ENCODE data around the gene OPN1SW.

OPN1SW gene, protein sequence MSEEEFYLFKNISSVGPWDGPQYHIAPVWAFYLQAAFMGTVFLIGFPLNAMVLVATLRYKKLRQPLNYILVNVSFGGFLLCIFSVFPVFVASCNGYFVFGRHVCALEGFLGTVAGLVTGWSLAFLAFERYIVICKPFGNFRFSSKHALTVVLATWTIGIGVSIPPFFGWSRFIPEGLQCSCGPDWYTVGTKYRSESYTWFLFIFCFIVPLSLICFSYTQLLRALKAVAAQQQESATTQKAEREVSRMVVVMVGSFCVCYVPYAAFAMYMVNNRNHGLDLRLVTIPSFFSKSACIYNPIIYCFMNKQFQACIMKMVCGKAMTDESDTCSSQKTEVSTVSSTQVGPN

DNA sequence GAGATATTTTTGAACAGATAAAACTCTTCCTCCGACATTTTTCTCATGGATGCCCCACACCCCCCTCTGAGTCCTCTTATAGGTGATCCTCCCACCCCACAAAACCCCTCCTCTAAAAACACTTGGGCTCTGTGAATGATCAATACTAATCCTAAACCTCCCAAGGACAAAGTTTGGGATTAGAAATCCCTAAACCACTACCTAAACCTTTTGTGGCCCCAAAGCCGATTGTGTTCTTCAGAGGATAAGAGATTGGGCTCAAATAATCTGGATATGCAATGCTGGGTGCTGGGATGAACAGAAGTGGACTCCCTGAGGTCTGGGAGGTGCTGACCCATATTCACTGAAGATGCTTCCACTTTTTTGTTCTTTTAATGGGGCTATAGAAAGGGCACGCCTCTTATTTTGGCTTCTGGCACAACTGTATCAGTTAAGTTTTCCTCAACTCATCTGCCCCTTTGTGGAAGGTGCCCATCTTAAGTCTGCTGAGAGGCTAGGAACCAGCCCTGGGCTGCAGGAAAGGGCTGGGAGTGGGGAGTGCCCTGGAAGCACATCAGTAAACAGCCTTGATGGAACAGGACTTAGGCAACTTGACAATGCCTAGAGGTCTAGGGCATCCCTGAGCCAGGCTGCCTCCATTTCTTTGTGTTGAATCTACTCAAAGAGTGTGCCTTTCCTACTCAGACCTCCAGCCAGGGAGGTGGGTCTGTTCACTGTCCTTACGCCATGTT is at the start of gene OPN1SW:
Gene OPN1SW (minus strand): TSS at position 51 of the 731 bp plus-strand sequence. CDS start 13 bp downstream, at position 38.
- no peak for DNase-seq

DNA sequence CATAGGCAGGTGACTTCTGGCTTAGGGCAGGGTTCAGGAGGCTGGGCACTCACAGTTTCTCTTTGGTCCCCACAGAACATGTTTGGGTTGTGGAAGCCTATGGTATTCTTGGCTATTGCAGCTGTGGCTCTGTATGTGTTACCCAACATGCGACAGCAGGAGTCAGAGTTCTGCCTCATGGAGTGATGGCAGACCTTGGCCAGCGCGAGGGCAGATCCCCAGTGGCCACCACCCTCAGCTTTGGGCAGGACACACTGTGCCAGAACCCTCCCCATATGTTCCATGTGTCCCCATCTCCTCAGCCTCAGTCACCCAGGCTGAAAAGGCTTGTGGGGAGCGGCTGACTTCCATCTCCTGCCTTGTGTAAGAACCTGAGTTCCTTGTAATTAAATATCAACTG is 46.1 kb upstream of the OPN1SW start:
- no peak for DNase-seq

DNA sequence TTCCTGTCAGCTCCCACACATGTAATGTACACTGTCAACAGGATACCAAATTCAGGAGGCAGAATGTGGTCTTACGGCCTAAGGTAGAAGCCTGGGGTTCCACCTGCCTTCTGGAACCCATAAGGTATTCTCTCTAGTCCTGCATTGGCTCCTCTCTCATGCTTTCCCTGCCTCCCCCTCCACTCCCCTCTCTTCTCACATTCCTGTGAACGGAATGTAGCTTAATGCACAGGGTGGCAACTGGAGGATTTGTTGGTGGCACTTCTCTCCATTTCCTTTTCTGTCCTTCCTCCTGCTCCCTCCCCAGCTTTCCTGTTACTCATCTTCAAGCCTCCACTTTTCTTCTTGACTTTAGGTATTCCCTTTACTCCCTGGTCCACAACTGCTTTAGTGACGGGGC is 43.1 kb upstream of the OPN1SW start:
- no peak for DNase-seq

DNA sequence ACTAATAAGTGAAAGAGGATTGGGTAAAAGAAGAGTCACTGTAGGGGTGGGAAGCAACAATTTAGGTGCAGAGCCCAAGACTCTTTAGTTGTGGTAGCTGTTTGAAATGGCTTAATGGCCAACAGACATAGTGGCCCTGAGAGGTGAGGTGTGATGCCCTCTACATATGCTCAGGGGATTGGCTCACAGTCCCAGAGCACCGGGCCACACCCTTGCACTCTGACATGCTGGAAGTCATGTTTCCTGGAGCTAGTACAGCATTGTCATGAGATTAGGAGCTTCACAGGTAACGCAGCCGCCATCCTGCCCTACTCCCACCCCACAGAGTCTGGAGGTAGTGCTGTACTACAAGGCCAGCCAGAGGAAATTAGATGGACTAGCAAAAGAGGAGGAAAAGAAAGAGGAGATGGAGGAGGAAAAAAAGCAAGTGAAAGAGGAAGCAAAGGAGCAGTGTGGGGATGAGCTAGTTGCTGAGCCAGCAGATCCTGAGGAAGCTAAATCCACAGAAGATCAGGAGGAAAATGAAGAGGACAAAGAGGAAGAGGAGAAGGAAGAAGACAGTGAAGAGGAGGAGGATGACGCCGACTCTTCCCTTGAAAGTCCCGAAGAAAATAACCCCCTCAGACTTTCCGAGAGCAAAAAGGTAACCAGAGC is 39.8 kb upstream of the OPN1SW start:
- no peak for DNase-seq

DNA sequence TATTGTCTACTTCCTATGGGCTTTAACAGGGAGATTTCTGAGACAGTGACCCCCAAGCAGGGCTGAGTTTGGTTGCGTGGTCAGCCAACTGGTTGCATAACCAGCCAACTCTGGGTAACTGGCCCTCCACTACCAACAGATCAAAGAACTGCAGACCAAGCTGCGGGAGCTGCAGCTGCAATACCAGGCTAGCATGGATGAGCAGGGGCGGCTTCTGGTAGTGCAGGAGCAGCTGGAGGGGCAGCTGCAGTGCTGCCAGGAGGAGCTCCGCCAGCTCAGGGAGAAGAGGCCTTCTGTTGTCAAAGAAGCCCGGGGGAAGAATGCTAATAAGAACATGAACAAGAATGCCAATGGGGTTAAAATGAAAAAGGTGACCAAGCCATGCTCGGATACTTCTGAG is 38.9 kb upstream of the OPN1SW start:
- DNase-seq = peak; percentile 18 to 29

DNA sequence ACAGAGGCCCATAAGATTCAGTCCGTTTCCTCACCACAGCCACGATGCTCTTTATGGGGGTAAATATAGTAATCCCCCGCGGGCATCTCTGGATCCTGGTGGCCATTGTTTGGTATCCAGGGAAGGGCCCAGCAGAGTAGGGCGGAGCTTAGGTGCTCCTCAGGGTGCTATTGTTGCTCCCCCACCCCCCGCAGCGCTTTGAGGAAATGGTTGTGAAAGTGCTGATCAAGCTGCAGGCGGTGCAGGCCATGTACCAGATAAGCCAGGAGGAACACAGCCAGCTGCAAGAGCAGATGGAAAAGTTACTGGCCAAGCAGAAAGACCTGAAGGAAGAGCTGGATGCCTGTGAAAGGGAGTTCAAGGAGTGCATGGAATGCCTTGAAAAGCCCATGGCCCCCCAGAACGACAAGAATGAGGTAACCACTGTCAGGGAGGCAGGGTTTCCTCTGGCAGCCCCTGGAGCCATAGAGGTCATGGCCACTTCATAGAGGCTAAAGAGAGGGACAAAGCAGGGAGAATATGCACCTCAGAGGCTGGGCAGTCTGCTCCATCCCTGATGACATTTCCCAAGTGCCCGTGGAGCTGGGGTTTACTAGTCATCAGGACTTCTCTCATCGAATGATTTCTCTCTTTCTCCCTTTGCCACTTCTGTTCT is 37.0 kb upstream of the OPN1SW start:
- no peak for DNase-seq

DNA sequence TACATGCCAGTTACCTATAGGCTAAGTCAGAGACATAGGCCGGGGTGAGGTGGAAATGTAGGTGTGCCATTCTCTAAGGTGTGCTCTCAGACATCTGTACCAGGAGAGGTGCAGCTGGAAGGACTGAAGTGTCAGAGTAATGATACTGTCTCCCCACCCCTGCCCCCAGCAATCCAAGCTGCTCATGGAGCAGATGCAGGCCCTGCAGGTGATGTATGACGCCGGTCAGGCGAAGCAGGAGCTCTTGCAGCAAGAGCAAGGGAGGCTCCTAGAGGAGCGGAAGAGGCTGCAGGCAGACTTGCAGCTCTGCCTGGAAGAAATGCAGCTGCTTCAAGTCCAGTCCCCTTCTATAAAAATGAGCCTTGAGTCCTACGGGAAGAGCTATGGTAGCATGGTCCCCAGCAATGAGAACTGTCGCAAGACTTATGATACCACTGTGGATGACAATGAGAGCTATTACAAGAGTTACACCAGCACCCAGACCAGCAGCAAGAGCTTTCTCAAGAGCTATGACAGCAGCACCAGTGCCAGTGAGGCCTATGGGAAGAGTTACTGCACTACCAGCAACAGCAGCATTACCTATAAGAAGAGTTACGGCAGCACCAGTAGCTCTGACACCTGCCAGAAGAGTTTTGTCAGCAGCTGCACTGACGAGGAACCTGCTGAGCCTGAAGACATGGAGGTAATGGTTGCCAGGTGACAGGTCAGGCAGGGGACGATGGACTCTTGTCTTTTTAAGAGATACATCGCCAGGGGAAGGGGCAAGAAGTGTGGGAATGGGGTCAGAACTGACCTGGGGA is 36.2 kb upstream of the OPN1SW start:
- DNase-seq = no peak

DNA sequence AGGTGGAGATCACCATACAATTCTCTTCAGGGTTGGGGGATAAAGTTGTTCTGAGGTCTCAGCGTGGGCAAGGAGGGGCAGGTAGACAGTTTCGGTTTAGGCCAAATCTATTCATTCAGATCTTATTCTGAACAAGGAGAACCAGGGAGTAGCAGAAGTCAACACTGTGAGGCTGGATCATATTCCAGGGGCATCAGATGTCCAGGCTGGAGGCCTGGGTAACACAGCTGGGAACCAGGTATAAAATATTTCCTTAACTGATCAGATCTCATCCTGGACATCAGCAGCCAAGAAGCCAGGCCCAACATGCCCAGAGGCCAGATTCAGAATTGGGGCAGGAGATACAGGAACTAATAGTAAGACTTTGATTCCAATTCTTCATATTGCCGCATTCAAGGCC is 35.4 kb upstream of the OPN1SW start:
- no peak for DNase-seq

DNA sequence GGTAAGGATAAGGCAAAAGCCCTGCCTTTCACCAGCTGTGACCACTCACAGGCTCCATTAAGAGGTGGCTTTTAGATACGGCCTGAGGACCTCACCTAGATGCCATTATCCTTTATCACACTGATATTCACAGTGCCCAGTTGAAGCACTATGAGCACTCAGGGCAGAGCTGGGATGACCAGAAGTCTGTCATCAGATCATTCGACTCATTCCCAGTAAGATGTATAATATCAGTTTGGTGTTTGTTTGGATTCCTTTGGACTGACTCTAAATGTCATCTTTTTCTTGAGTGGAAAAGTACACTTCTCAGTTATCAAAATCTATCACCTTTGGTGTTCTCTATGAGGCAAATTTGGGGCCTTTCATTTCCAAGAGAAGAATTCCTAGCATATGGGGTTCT is 34.9 kb upstream of the OPN1SW start:
- no peak for DNase-seq

DNA sequence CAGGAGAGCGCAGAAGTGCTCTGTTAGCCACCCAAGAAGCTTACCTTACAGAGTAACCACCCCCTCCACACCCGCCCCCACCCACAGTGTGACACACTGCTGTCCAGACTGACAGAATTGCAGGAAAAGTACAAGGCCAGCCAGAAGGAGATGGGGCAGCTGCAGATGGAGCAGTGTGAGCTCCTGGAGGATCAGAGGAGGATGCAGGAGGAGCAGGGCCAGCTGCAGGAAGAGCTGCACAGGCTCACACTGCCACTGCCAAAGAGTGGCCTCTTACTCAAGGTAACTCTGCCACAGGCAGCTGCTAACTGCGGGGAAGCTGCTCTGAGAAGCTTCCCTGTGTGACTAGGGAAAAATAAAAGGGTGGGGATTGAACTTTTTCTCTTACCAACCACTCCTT is 33.8 kb upstream of the OPN1SW start:
- DNase-seq = no peak

DNA sequence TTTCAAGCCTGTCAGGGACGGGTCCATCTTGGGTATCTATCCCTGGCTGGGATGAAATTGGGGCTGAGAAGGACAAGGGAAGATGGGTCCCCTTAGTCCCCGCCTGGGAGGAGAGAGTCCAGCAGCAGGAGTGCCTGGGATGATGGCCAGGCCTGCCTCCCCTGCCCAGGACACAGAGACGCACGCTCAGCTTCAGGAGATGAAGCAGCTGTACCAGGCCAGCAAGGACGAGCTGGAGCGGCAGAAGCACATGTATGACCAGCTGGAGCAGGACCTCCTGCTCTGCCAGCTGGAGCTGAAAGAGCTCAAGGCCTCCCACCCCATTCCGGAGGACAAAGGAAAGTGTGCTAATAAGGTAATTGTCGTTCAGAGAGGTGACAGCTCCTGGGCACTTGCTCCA is 31.6 kb upstream of the OPN1SW start:
- no peak for DNase-seq

DNA sequence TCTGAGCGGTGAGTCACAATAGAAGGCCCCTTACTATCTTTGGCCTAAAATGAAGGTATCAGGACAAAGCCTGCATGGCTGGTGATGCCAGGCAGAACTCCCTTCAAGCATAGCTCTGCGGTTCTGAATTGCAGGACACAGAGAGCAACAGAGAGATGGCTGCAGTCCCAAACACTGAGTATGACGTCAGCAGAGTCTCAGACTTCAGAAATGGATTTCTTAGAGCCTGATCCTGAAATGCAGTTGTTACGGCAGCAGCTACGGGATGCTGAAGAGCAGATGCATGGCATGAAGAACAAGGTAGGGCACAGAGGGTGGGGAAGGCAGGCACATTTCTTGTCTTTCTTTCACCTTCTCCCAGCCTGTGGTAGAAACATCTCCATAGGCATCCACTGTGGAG is 29.6 kb upstream of the OPN1SW start:
- no peak for DNase-seq

DNA sequence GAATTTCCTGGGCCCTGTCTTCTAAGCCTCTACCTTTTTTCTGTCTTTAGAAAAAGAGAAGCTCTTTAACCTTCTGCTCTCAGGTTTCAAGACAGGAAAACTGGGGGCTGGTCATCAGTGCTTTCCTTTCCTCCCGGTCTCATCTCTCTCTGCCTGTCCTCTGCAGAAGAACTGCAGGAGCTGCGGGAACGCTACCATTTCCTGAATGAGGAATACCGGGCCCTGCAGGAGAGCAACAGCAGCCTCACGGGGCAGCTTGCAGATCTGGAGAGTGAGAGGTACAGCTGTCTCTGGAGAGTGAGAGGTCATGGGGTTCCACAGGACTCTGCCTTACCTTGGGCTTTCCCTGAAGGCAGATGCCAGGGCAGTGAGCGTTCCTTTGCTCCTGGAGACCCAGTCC is 28.9 kb upstream of the OPN1SW start:
- no peak for DNase-seq

DNA sequence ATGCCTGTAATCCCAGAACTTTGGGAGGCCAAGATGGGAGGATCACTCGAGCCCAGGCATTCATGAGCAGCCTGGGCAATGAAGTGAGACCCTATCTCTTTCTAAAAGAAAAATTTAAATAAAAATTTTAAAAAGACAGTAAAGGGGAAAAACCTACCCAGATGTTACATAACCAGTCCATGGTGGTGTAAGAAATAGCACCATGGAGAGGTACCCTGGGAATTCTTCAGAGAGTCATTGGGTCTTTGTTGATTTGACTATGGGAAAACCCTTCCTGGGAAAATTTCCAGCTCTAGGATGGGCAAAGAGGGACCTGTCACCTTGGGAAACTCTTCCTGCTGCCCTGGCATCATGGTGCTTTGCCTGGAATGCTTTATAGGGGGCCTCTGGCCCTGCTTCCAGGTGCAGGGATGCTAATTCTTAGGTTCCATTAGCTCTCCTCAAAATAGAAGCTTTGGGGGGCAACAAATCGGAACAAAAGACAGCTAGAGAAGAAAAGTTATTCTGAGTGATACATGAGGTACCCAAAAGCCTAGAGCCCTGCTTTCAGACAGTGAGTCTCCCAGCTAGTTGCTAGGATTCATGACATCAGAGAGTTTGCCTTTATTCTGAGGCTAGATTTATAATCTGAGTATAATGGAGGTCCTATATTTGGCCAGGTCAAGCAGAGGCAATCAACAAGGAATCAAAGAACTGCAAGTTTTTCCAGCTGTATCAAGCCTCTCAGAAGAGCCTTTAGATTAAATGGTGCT is 26.2 kb upstream of the OPN1SW start:
- DNase-seq = no peak

DNA sequence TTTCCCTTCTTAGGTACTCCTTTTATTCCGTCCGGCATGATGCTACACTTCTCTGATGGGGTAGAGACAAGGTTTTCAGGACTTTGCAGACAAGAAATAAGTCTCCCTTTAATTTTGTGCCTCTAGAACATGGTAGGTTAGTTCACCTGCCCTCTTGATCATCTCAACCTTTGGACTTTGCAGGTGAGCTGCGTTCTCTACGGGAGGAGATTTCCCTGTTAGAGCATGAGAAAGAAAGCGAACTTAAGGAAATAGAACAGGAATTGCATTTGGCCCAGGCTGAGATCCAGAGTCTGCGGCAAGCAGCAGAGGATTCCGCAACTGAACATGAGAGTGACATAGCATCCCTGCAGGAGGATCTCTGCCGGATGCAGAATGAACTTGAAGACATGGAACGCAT is 25.4 kb upstream of the OPN1SW start:
- no peak for DNase-seq

DNA sequence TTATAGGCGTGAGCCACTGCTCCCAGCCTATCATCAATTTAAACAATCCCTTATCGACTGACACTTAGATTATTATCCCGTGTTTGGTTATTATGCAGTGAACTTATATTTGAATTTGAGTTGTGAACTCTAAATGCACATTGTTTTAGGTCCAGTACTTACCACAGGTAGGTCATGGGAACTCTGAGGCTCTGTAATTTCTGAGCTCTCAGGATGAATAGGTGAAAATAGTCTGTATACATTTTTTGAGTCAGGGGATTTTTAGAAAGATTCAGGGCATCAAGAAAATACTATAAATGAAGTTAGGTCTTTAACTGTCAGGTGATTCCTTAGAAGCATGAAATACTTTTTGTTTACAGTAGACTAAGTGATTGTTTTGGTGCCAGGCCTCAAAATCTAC is 25.0 kb upstream of the OPN1SW start:
- no peak for DNase-seq

DNA sequence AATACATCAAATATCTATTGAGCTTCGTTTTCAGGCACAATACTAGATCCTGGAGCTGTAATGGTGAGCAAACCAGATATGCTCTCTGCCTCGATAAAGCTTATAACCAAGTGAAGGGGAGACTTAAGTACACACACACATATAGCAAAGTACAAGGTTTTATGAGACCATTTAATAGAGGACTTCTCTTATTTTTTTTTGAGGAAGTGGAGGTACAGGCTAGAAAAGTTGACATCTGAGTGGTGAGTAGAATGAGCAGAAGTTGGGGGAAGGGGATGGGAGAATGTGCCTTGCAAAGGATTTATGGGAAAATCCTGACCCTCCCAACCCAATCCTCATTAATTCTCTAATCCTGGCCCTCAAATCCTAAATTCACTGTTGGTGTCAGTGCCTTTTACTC is 23.9 kb upstream of the OPN1SW start:
- no peak for DNase-seq

DNA sequence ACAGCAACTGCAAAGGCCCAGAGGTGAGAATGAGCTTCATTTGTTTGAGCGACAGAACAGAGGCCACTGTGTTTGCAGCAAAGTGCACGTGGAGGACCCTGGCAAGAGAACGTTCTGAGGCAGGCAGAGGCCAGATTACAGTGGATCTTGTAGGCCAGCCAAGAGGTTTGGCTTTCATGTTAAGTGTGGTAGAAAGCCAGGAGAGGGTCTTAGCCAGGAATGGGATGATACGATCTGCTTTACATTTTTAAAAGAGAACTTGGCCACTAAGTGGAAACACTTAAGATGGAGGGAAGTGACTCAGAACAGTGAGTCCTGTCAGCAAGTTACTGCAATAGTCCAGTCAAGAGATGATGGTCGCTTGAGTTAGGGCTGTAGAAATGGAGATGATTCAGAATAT is 20.7 kb upstream of the OPN1SW start:
- DNase-seq = no peak

DNA sequence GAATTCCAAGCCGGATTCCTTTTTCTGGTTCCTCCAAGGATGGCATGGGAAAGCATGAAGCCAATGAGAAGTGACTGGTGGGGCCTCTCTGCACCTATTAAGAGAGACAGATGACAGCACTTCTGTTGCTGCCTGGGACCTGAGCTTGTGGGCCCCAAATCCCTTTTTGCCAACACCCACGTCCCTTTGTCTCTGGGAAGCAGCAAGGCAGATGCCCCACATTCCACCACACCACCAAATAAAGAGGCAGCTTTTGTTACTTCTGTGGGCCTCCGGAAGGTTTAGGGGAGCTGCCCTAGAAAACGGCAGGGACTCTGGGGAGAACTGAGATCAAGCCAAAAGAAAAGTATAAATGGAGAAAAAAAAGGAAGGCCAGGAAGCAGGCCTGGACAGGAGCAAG is 19.5 kb upstream of the OPN1SW start:
- no peak for DNase-seq

DNA sequence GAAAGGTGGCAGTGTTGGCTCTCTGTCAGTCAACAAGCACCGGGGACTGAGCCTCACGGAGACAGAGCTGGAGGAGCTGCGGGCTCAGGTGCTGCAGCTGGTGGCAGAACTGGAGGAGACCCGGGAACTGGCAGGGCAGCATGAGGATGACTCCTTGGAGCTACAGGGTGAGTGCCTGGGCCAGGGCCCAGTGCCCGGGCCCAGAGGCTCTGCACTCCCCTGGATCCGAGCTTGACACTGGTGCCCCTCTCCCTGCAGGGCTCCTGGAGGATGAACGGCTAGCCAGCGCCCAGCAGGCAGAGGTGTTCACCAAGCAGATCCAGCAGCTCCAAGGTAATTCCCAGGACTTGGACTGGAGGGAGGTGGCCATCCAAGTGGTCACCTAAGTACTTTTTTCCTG is 18.8 kb upstream of the OPN1SW start:
- DNase-seq = no peak

DNA sequence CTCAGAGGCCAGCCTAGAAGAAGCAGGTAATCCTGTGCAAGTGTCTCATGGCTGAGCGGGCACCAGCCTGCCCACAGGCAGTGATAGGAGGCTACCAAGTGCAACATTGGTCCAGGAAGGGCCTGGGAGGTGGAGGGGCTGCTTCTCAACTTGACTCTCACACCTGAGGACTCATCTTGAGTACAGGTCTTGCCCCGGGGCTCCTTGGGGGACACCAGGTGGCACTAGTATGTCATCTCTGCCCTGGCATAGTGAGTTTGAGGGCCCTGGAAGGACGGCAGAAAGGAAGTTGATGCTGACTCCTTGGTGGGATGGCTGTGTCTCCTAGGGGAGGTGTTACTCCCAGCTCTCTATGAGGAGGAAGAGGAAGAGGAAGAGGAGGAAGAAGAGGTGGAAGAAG is 18.4 kb upstream of the OPN1SW start:
- DNase-seq = no peak

DNA sequence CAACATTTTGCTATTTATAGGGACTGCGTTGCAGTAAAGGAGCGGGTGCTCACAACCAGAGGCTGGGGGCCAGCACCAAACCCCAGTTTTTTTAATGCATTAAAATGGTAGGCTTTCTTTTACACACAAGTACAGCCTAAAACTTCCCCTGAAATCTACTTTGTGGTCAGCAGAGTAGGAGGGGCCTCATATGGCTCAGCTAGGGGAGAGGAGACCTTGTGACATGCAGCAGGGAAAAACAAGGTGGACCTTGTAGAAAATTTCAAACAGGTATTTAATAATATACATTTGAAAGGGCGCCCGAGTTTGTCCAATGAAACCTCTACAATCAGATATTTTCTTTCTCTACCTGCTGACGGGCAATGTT is 17.6 kb upstream of the OPN1SW start:
- no peak for DNase-seq
